NCI-H2107 treated with DMSO at 0.1 percent for 48 hours (cell line): Measurements from ENCODE around the gene FOLR2.
"Not testable (repeated sequence)": the region's sequence is repeated elsewhere in the genome, so short reads cannot be mapped to it uniquely, and the experiment has no call there.

Experiments used
- DNase-seq: peaks from one replicate; lab custom pipeline; 2025; ENCODE audit not compliant: unreplicated experiment; lab: John Stamatoyannopoulos, UW

The FOLR2 gene

GRCh38 chr11:72204886-72205285 is 11.7 kb upstream of the FOLR2 start:
- DNase-seq = no peak

- DNase-seq = not testable (repeated sequence)
Measured at GRCh38 chr11:72206794-72207193, 9.8 kb upstream of the FOLR2 start.

- DNase-seq = no peak
Measured at GRCh38 chr11:72208281-72208680, 8.3 kb upstream of the FOLR2 start.

- no peak for DNase-seq
Measured at GRCh38 chr11:72209101-72209500, 7.5 kb upstream of the FOLR2 start.

GRCh38 chr11:72217841-72218240 is 1.2 kb downstream of the FOLR2 start:
- no peak for DNase-seq

GRCh38 chr11:72218251-72218745 is 1.7 kb downstream of the FOLR2 start:
- no peak for DNase-seq

- no peak for DNase-seq
Measured at GRCh38 chr11:72220696-72221363, 4.2 kb downstream of the FOLR2 start.

- no peak for DNase-seq
Measured at GRCh38 chr11:72221386-72222075, 4.9 kb downstream of the FOLR2 start.

- no peak for DNase-seq
Measured at GRCh38 chr11:72222106-72222891, 5.7 kb downstream of the FOLR2 start.

GRCh38 chr11:72222907-72223614 is 6.5 kb downstream of the FOLR2 start:
- peak; percentile 76 for DNase-seq

- DNase-seq = no peak
Measured at GRCh38 chr11:72223615-72224563, 7.3 kb downstream of the FOLR2 start.

- DNase-seq = no peak
Measured at GRCh38 chr11:72224564-72225410, 8.2 kb downstream of the FOLR2 start, which contains the start of gene INPPL1. TSS of gene INPPL1 (plus strand) at chr11:72224767. CDS start at chr11:72224985, 218 bp downstream.

- DNase-seq = no peak
Measured at GRCh38 chr11:72225411-72225951, 8.9 kb downstream of the FOLR2 start.

GRCh38 chr11:72226701-72227100 is 10.1 kb downstream of the FOLR2 start:
- no peak for DNase-seq

- peak; percentile 98 for DNase-seq
Measured at GRCh38 chr11:72227316-72228228, 11.0 kb downstream of the FOLR2 start.

GRCh38 chr11:72228229-72228843 is 11.7 kb downstream of the FOLR2 start:
- DNase-seq = no peak

GRCh38 chr11:72228844-72229231 is 12.2 kb downstream of the FOLR2 start:
- no peak for DNase-seq
